Measurements from ENCODE around the gene COQ8A. TPM values are rescaled to one million over a fixed set of nuclear protein-coding genes. Genes with fewer than 3 reads are reported as not detected.

Gene COQ8A
- total RNA-seq, 1 donor: 8.4 TPM

DNA sequence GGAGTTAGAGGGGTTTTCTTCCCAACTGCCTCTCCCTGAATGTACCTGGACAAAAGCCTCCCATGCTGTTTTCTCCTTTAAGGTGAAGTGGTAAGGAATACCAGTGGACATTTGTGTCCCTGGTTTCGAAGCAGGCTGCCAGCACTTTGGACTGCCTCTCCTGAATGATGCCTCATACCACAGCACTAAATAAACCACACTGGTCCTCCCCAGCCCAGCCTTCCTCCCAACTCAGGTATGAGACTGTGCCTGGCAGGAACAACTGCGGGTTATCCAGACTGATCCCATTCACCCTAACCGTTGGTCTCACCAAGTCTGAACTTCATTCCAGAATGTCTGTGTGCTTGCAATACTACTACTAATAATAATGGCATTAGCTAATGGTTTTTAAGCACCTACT is 9.3 kb downstream of the COQ8A start:
- no peak overlapping the region for H3K4me3 ChIP-seq (ENCODE audit: low read depth, low read length)
- TF ChIP-seq, protein P1, sequence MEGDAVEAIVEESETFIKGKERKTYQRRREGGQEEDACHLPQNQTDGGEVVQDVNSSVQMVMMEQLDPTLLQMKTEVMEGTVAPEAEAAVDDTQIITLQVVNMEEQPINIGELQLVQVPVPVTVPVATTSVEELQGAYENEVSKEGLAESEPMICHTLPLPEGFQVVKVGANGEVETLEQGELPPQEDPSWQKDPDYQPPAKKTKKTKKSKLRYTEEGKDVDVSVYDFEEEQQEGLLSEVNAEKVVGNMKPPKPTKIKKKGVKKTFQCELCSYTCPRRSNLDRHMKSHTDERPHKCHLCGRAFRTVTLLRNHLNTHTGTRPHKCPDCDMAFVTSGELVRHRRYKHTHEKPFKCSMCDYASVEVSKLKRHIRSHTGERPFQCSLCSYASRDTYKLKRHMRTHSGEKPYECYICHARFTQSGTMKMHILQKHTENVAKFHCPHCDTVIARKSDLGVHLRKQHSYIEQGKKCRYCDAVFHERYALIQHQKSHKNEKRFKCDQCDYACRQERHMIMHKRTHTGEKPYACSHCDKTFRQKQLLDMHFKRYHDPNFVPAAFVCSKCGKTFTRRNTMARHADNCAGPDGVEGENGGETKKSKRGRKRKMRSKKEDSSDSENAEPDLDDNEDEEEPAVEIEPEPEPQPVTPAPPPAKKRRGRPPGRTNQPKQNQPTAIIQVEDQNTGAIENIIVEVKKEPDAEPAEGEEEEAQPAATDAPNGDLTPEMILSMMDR (IDR thresholded peaks at IDR 0.05; ENCODE audit: insufficient read depth, low read length): no peak
- DNase-seq (ENCODE audit: low read depth): no peak

GRCh38 chr1:226950316-226950715 is 10.2 kb downstream of the COQ8A start:
- H3K4me3 ChIP-seq (ENCODE audit: low read depth, low read length): no peak overlapping the region
- TF ChIP-seq, protein P1 (IDR thresholded peaks at IDR 0.05; ENCODE audit: insufficient read depth, low read length): no peak
- DNase-seq (ENCODE audit: low read depth): no peak

DNA sequence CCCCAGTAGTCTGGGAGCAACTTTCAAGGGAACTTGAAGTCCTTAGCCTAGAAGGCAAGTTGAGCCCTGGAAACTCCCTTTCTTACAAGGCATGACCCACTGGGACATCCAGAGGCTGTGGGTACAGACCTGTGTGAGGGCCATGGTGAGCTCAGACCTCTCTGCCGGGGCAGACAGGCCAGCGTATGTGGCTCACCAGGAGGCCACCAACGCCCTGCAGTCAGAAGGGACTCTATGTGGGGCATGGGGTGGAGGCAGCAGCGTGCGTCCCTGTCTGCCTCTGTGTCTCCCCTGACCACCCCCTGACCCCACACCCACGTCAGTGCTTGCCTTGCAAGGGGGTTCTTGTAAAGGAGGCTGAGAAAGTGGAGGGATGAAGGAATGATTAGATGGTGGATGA is 10.8 kb downstream of the COQ8A start:
- no peak for DNase-seq (ENCODE audit: low read depth)
- TF ChIP-seq, protein P1 (IDR thresholded peaks at IDR 0.05; ENCODE audit: insufficient read depth, low read length): no peak
- no peak overlapping the region for H3K4me3 ChIP-seq (ENCODE audit: low read depth, low read length)

DNA sequence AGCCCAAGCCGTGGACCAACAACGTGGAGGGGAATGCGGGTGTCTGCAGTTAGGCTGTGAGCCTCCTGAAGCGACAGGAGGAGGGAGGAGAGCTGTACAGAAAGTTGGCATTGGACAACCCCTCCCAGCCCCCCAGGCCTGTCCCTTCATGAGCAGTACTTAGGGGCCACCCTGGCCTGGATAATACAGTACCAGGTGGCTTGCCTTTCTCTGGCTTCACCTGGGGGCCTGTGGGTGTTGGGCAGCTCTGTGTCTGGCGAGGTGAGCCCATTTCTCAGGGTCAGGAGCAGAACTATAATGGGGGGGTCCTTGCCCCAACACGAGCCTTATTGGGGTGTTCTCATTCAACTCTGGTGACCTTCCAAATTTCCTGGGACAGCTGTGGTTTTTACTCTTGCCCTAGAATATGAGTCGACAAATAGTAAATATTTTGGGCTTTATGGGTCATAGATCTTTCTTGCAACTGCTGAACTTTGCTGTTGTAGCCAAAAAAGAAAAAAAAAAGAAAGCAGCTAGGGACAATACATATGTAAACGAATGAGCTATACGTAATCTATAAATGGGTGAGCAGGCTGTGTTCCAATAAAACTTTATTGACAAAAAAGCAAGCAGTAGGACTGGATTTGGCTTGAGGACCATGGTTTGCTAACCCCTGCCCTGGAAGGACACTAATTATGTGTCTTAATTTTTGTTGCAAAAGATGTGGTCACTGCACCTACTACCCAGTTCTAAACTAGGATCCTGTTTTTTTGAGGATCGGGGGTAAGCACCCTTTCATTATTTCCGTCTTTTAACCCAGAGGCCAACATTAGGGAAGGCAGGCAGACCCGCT is 11.4 kb downstream of the COQ8A start:
- TF ChIP-seq, protein P1 (IDR thresholded peaks at IDR 0.05; ENCODE audit: insufficient read depth, low read length): no peak
- no peak for DNase-seq (ENCODE audit: low read depth)
- H3K4me3 ChIP-seq (ENCODE audit: low read depth, low read length): no peak overlapping the region

DNA sequence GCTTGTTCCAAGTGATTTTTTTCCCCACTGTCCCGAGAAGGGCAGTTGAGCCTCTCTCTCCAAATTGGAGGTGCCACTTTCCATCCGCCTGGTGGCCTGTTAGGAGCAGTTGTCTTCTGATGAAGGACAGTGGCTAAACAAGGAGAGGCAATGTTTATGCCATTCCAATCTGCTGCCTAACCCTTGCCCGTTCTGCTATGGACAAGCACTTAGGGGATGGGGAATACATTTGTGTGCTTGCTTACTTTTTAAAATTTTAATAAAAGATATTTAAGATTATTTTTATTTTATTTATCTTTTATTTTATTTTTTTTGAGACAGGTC is 12.0 kb downstream of the COQ8A start:
- no peak for DNase-seq (ENCODE audit: low read depth)
- no peak overlapping the region for H3K4me3 ChIP-seq (ENCODE audit: low read depth, low read length)
- TF ChIP-seq, protein P1 (IDR thresholded peaks at IDR 0.05; ENCODE audit: insufficient read depth, low read length): no peak

GRCh38 chr1:226953175-226953800 is 13.2 kb downstream of the COQ8A start:
- DNase-seq (ENCODE audit: low read depth): no peak

More at GRCh38 chr1:226953175-226953800, 13.2 kb downstream of the COQ8A start:
- no peak overlapping the region for H3K4me3 ChIP-seq (ENCODE audit: low read depth, low read length)
- TF ChIP-seq, protein P1 (IDR thresholded peaks at IDR 0.05; ENCODE audit: insufficient read depth, low read length): no peak

Measured in fibroblast of the aortic adventitia (primary cell).